Parathyroid adenoma (tissue), 2 donors: ENCODE measurements around the gene KMT5C.

Experiments used
- H2AFZ ChIP-seq: fragments of 300-600 bp; sonication (generic); one replicate; pipeline ENCODE4 v1.7.0; 2017; ENCODE audit warnings: antibody characterized with exemption, mild to moderate bottlenecking
- H3K27ac ChIP-seq: fragments of 300-600 bp; sonication (generic); one replicate; pipeline ENCODE4 v1.7.0; 2017
- H3K27me3 ChIP-seq: fragments of 300-600 bp; sonication (generic); one replicate; pipeline ENCODE4 v1.7.0; 2017; ENCODE audit warnings: low read length; ENCODE audit not compliant: control insufficient read depth, insufficient read depth
- H3K36me3 ChIP-seq: fragments of 300-600 bp; sonication (generic); one replicate; pipeline ENCODE4 v1.7.0; 2017; ENCODE audit warnings: low read length; ENCODE audit not compliant: control insufficient read depth, insufficient read depth
- H3K4me1 ChIP-seq: fragments of 300-600 bp; sonication (generic); one replicate; pipeline ENCODE4 v1.7.0; 2017; ENCODE audit warnings: control low read depth
- H3K4me2 ChIP-seq: fragments of 300-600 bp; sonication (generic); one replicate; pipeline ENCODE4 v1.7.0; 2017; ENCODE audit warnings: low read length
- H3K4me3 ChIP-seq: fragments of 300-600 bp; sonication (generic); one replicate; pipeline ENCODE4 v1.7.0; 2017; ENCODE audit warnings: low read depth, low read length
- H3K79me2 ChIP-seq: fragments of 300-600 bp; sonication (generic); one replicate; pipeline ENCODE4 v1.7.0; 2017; ENCODE audit warnings: control low read depth
- H3K9ac ChIP-seq: fragments of 300-600 bp; sonication (generic); one replicate; pipeline ENCODE4 v1.7.0; 2017; ENCODE audit warnings: mild to moderate bottlenecking
- H3K9me3 ChIP-seq: fragments of 300-600 bp; sonication (generic); one replicate; pipeline ENCODE4 v1.7.0; 2017; ENCODE audit warnings: low read length; ENCODE audit not compliant: control insufficient read depth
- TF ChIP-seq, protein P1 (sequence below): fragments of 300-600 bp; sonication (generic); IDR thresholded peaks from one replicate; pipeline ENCODE4 v1.7.0; 2017; ENCODE audit warnings: antibody characterized with exemption, mild to moderate bottlenecking
- donor health status: primary hyperparathyroidism.

Gene KMT5C

DNA sequence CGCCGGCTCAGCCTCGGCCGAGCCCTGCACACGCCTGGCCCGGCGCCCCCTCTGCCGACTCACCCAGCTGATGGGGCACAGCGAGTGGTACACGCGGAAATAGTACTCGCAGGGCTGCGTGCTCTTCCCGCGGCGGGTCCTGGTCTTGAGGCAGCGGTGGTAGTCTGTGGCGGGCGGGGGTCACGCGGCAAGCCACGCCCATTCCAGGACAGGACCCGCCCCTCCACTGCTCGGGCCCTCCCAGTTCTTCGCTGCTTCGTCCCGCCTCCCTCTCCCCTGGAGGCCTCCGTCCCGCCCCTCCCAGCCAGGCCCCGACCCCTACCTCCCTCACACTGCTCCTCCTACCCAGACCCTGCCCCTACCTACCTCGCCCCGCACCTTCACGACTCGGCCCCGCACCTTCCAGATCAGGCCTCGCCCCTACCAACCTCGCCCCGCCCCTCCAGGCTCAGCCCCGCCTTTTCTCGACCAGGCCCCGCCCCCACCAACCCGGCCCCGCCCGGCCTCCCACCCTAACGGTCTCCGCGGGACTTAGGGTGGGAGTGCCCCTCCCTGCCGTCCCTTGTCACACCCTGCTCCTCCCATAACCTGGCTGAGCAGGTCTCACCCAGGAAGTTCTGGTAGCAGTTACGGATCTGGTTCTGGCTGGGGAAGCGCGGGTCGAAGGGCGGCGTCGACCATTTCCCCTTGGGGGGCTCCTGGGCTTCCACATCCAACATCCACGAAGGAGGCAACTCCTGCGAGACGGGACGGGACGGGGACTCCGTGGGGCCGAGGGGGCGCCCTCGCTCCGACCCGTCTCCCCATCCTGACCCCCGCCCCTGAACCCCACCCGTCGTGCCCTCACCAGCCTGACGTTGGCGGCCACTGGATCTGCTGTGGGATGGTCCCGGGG, 14.4 kb downstream of the KMT5C start:
- Histone ChIP-seq H3K79me2 (no peaks in the 10 kb centered on the region), H3K9me3 (no peaks in the 10 kb centered on the region), H3K4me1 (no peaks in the 10 kb centered on the region), H3K27me3 (no peaks in the 10 kb centered on the region), H2AFZ (peak overlapping the region; percentile 60), H3K4me2 (peak overlapping the region; percentile 68), H3K4me3 (peak overlapping the region; percentile 46), H3K9ac (no peak overlapping the region), H3K27ac (no peak overlapping the region), H3K36me3 (no peaks in the 10 kb centered on the region)
- TF ChIP-seq, protein P1, sequence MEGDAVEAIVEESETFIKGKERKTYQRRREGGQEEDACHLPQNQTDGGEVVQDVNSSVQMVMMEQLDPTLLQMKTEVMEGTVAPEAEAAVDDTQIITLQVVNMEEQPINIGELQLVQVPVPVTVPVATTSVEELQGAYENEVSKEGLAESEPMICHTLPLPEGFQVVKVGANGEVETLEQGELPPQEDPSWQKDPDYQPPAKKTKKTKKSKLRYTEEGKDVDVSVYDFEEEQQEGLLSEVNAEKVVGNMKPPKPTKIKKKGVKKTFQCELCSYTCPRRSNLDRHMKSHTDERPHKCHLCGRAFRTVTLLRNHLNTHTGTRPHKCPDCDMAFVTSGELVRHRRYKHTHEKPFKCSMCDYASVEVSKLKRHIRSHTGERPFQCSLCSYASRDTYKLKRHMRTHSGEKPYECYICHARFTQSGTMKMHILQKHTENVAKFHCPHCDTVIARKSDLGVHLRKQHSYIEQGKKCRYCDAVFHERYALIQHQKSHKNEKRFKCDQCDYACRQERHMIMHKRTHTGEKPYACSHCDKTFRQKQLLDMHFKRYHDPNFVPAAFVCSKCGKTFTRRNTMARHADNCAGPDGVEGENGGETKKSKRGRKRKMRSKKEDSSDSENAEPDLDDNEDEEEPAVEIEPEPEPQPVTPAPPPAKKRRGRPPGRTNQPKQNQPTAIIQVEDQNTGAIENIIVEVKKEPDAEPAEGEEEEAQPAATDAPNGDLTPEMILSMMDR = no peak

DNA sequence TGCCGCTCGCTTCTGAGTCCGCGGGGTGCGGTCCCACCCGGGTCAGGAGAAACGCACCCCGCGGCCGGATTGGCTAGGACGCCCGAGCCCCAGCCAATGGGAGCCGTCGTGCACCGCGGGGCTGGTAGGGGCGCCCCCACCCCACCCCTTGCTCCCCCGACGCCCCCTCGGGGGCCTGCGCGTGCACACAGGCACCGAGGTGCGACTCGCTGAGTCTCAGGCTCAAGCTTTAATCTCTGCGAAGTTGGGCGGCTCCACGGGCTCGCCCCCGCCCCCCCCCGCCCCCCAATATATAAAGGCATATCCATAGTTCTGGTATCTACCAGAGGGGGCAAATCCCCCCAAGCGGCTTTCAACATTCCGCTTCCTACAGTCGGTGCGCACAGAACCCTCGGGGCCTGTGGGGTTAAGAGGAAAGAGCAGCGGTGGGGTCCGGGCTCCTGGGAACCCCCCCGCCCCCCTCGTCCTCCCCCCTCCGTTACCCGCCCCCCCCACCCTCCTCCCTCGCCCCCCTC, 15.1 kb downstream of the KMT5C start, which contains the start of gene COX6B2:
TSS of gene COX6B2 (minus strand) at position 22 of the 515 bp plus-strand sequence. CDS start 198 bp downstream, outside the sequence.
- Histone ChIP-seq H3K27ac (no peak within 1 kb of the TSS), H3K27me3 (no peaks in the 10 kb centered on the region), H3K79me2 (no peaks in the 10 kb centered on the region), H3K4me2 (peak within 1 kb of the TSS; percentile 68), H2AFZ (peak within 1 kb of the TSS; percentile 60), H3K4me3 (peak within 1 kb of the TSS; percentile 46), H3K9me3 (no peaks in the 10 kb centered on the region), H3K9ac (no peak within 1 kb of the TSS), H3K36me3 (no peaks in the 10 kb centered on the region), H3K4me1 (no peaks in the 10 kb centered on the region)
- TF ChIP-seq, protein P1 = no peak

DNA sequence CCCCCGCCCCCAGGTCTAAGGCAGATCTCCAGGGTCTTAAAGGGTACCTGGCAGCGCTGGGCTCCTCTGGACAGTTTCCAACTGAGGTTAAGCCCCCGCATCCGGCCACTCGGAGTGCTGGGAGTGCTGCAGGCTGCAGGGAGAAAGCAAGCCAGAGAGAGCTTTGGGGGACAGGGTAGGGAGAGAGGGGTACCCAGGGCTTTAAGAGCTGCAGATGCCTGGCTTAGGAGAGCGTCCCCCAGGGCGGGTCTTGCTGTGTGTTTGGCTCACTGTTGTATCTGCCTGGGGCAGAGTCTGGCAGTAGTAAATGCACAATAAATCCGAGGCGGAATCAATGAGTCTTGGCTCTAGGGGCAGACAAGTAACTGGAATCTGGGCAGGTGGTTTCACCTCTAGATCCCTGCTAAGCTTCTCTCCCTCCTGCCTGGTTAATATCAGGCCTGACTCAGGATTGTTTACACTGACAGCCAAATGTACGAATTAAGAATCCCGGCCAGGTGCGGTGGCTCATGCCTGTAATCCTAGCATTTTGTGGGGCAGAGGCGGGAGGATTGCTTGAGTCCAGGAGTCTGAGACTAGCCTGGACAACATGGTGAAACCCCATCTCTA, 15.6 kb downstream of the KMT5C start:
- H3K9me3 ChIP-seq = no peaks in the 10 kb centered on the region
- no peaks in the 10 kb centered on the region for H3K4me1 ChIP-seq
- no peaks in the 10 kb centered on the region for H3K79me2 ChIP-seq
- TF ChIP-seq, protein P1 = no peak
- no peak overlapping the region for H3K4me2 ChIP-seq
- H3K36me3 ChIP-seq = no peaks in the 10 kb centered on the region
- H3K27ac ChIP-seq = no peak overlapping the region
- no peaks in the 10 kb centered on the region for H3K27me3 ChIP-seq
- no peak overlapping the region for H3K9ac ChIP-seq
- no peak overlapping the region for H2AFZ ChIP-seq
- no peak overlapping the region for H3K4me3 ChIP-seq

DNA sequence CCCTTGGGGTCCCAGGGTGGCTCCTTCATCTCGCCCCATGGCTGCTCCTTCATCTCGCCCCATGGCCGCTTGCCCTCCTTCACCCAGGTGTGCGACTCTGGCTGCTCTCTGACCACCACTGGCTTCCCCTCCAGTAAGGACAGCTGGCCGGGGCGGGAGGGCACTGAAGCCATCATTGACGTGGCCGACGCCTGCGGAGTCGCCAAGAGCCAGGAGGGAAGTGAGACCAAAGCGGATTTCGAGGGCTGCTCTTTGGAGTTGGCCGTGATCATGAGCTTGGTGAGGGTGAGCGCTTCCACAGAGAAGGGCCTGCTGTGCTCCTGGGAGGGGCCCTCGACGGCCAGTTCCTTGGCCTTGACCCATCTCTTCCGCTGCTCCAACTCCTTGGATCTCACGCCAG, 18.8 kb downstream of the KMT5C start:
- Histone ChIP-seq H3K4me3 (no peak overlapping the region), H3K36me3 (no peaks in the 10 kb centered on the region), H3K4me2 (no peak overlapping the region), H3K27ac (no peak overlapping the region), H3K4me1 (no peaks in the 10 kb centered on the region), H3K9ac (no peak overlapping the region), H3K79me2 (no peaks in the 10 kb centered on the region), H3K9me3 (no peaks in the 10 kb centered on the region), H2AFZ (no peak overlapping the region), H3K27me3 (no peaks in the 10 kb centered on the region)
- TF ChIP-seq, protein P1 = no peak
